ENCODE data around the gene ASB3. TPM values are rescaled to one million over a fixed set of nuclear protein-coding genes. Genes with fewer than 3 reads are reported as not detected.

ASB3 gene
- total and polyA plus RNA-seq, 11 donors, result 4.2 to 18.0 (median 9.7) TPM

DNA sequence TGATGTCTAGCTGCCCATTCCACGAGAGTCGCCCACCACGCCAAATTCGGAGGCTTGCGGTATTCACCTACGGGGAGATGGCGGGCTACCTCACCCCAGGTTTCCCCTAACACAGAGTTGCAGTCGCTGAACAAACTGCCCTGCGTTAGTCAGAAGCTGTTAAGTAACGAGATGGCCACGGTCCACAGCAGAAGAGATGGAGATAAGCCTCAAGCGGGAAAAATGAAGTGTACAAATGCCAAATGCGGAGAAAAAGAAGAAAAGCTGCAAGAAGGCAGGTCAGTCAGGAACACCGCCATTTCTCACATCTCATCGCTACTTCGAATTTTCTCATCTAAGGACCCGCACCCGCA lies 425 bp downstream of the ASB3 start:
- peak; percentile 18 to 49 (median 34) for ATAC-seq
- Histone ChIP-seq H3K9me3 (no peaks in the 10 kb centered on the region), H3K4me1 (peaks cover 0 to 55% (median 28%) of the 10 kb centered on the region in 12 donors), H3K27ac (peak overlapping the region; percentile 63 to 90 (median 82)), H3K36me3 (peaks cover 0 to 9% (median 3%) of the 10 kb centered on the region in 9 donors), H3K4me3 (peak overlapping the region; percentile 54 to 97 (median 92)), H3K27me3 (no peaks in the 10 kb centered on the region)
- 0 to 1% (median 1%) methylated on average over 18 of the region's 18 CpGs for WGBS, 4 donors
- peak in 3 of 5 donors; percentile 15 to 43 (median 31) for DNase-seq
- intact Hi-C loops (cut with DNase I), result no loop called here
- TF ChIP-seq CTCF (IDR thresholded peaks at IDR 0.05), result no peak

DNA sequence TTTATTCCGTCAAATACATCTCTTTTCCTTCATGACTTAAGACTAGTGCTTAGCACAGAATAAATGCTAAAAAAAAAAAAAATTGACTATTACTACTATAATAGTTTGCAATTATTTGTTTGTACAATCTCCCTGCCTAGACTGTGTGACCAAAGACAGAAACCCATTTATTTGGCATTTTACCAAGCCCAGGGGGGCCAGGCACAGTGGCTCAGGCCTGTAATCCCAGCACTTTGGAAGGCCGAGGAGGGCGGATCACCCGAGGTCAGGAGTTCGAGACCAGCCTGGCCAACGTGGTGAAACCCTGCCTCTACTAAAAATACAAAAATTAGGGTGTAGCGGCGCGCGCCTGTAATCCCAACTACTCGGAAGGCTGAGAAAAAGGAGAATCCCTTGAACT lies 1.4 kb downstream of the ASB3 start:
- Histone ChIP-seq H3K4me1 (peaks cover 0 to 52% (median 28%) of the 10 kb centered on the region in 12 donors), H3K27me3 (no peaks in the 10 kb centered on the region), H3K36me3 (peaks cover 0 to 14% (median 3%) of the 10 kb centered on the region in 9 donors), H3K4me3 (peak overlapping the region in 9 of 12 donors; percentile 59 to 97 (median 92)), H3K9me3 (no peaks in the 10 kb centered on the region), H3K27ac (no peak overlapping the region)
- intact Hi-C loops (cut with DNase I), result no loop called here
- WGBS, 4 donors, result 60 to 66% (median 64%) methylated on average over 11 of the region's 11 CpGs
- TF ChIP-seq POLR2A (IDR thresholded peaks at IDR 0.05) (no peak), CTCF (IDR thresholded peaks at IDR 0.05) (no peak)
- ATAC-seq, result no peak
- DNase-seq, result no peak

GRCh38 chr2:53784436-53784835 lies 2.3 kb downstream of the ASB3 start:
- H3K27me3 ChIP-seq, result no peaks in the 10 kb centered on the region
- intact Hi-C loops (cut with DNase I), result no loop called here
- H3K4me3 ChIP-seq, result no peak overlapping the region
- no peak for ATAC-seq
- H3K4me1 ChIP-seq, result peaks cover 0 to 47% (median 27%) of the 10 kb centered on the region in 12 donors
- H3K9me3 ChIP-seq, result no peaks in the 10 kb centered on the region
- peaks cover 0 to 14% (median 3%) of the 10 kb centered on the region in 9 donors for H3K36me3 ChIP-seq
- no peak for DNase-seq
- no peak overlapping the region for H3K27ac ChIP-seq
- TF ChIP-seq CTCF (IDR thresholded peaks at IDR 0.05), result no peak
- no peak for TF ChIP-seq POLR2A (IDR thresholded peaks at IDR 0.05)

- ATAC-seq, result no peak
- no peak overlapping the region for H3K4me3 ChIP-seq
- H3K4me1 ChIP-seq, result peaks cover 0 to 32% (median 14%) of the 10 kb centered on the region in 12 donors
- WGBS, 4 donors, result 67 to 77% (median 72%) methylated on average over 8 of the region's 8 CpGs
- H3K27me3 ChIP-seq, result no peaks in the 10 kb centered on the region
- no peak overlapping the region for H3K27ac ChIP-seq
- TF ChIP-seq POLR2A (IDR thresholded peaks at IDR 0.05), result no peak
- TF ChIP-seq CTCF (IDR thresholded peaks at IDR 0.05), result no peak
- peaks cover 0 to 15% (median 3%) of the 10 kb centered on the region in 9 donors for H3K36me3 ChIP-seq
- intact Hi-C loops (cut with DNase I), result no loop called here
- no peaks in the 10 kb centered on the region for H3K9me3 ChIP-seq
- DNase-seq, result no peak
These were observed 4.1 kb downstream of the ASB3 start for GRCh38 chr2:53782676-53783075.
